ENCODE data around the gene SMAP1.

DNA sequence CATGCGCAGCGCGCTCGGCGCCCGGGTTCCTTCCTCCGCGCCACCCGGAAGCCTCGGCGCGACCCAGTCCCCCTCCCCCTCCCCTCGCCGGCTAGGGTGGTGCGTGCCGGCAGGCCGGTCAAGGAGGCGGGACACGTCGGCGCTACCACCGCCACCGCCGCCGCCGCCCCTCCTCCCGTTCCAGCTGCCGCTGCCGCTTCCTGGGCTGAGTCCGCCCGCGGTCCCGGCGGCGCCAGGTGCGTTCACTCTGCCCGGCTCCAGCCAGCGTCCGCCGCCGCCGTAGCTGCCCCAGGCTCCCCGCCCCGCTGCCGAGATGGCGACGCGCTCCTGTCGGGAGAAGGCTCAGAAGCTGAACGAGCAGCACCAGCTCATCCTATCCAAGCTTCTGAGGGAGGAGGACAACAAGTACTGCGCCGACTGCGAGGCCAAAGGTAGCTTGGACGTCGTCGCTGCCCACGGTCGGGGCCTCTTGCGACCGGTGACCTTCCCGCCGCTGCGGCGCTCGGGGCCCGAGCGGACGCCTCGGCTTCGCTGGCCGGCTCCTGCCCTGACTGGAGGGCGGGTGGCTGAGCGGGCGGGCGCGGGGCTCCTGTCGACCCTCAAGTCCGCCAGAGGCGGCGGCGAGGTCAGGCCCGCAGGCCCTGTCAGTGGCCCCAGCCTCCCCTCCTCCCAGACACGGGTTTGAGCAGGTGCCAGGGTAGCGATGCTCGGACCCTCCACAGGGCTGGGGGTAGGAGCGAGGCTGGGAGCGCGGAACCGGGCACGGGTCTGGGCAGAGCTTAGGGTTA lies at the start of gene SMAP1:
- TF ChIP-seq, protein P1, sequence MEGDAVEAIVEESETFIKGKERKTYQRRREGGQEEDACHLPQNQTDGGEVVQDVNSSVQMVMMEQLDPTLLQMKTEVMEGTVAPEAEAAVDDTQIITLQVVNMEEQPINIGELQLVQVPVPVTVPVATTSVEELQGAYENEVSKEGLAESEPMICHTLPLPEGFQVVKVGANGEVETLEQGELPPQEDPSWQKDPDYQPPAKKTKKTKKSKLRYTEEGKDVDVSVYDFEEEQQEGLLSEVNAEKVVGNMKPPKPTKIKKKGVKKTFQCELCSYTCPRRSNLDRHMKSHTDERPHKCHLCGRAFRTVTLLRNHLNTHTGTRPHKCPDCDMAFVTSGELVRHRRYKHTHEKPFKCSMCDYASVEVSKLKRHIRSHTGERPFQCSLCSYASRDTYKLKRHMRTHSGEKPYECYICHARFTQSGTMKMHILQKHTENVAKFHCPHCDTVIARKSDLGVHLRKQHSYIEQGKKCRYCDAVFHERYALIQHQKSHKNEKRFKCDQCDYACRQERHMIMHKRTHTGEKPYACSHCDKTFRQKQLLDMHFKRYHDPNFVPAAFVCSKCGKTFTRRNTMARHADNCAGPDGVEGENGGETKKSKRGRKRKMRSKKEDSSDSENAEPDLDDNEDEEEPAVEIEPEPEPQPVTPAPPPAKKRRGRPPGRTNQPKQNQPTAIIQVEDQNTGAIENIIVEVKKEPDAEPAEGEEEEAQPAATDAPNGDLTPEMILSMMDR (IDR thresholded peaks at IDR 0.05) = no peak
- TF ChIP-seq POLR2A (IDR thresholded peaks at IDR 0.05) = peak; percentile 90

All from right lobe of liver (tissue), 4 donors.